Pons (tissue), 1 donor: ENCODE data around the gene CIZ1.

Source experiments
- DNase-seq: peaks from one replicate; pipeline ENCODE4 v3.0.0-alpha.2; 2016; ENCODE audit warnings: low spot score

CIZ1 gene

DNA sequence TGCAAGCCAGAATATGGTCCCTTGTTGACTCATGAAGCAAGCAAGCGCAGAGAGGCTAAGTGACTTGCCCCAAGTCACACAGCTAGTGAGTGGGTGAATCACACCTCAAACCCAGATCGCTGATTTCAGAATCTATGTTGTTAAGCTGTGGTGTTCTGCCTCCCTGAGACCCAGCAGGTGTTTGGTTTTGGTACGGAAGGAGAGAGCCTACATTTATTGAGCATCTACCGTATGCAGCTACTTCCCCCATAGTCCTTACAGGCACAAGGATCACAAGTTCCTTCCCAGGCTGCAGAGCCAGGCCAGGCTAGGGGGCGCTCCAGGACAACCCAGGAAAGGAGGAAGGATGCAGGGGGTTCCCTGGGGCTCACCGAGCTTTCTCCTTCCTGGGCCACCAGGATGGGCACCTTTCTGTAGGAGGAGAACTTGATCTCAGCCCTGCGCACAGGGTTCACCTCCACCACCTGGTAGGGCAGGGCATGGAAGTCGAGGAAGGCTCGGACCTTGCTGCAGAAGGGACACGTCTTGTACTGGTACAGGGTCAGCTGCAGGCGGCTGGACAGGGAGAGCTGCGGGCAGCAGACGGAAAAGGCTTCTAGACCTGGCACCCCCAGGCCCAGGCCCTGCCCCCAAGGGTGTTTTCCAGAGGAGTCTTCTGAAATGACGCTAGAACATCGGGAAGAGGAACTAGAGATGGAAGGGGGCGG, 66.3 kb downstream of the CIZ1 start:
- DNase-seq, result peak; percentile 41

DNA sequence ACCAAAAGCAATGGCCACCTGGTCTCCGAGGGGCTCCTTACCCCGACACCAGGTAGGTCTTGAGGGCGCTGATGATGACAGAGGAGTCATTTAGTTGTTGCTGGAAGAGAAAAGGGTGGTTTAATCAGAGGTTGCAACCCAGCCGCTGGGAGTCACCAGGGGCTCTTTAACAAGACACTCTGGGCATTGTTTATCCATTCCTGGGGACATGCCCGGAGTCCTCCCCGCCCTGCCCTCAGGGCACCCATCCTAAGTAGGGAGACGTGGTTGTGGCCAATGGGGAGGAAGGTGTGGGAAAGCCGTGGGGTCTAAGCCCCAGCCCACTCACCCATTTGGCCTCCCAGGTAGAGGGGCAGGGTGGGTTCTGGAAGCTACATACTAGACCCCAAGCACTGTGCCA, 66.9 kb downstream of the CIZ1 start:
- DNase-seq, result no peak

DNA sequence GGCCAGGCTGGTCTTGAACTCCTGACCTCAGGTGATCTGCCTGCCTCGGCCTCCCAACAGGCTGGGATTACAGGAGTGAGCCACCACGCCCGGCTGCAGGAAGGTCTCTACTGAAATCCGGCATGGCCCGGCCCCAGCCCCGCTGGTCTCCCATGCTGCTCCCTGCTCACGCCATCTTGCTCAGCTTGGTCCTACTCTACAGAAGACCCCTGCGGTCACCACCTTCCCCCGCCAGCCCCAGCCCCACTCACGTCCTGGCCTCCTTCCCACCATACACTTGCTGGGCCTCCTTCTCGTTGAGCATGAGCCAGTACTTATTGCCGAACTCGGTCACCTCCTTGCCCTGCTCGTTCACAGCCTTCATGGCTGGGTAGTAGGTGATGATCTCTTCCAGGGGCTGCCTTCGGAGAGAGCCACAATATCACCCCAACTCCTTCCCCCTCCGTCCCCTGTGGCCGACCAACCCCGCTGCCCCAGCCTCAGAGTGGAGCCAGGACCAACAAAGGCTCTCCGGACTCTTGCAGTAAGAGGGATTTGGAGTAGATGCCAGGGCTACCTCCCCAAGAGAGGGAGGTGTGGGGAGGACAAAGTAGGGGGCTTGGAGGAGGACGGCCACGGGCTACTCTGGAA, 67.8 kb downstream of the CIZ1 start:
- DNase-seq, result no peak

DNA sequence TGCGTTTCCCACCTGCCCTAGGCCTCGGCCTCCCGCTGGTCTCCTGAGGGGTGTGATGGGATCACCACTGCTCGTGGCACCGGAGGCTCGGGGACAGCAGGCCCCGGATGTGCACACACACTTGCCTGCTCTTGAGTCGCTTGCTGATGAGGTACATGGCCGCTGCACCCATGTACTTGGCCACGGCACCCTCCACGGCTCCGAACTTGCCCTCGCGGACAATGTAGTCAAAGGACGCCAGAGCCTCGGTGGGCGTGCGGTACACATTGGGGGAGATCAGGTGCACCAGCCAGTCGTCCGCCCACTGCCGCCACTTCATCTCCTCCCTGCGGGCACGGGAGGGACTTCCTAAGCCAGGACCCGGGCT, 68.6 kb downstream of the CIZ1 start:
- DNase-seq, result no peak

DNA sequence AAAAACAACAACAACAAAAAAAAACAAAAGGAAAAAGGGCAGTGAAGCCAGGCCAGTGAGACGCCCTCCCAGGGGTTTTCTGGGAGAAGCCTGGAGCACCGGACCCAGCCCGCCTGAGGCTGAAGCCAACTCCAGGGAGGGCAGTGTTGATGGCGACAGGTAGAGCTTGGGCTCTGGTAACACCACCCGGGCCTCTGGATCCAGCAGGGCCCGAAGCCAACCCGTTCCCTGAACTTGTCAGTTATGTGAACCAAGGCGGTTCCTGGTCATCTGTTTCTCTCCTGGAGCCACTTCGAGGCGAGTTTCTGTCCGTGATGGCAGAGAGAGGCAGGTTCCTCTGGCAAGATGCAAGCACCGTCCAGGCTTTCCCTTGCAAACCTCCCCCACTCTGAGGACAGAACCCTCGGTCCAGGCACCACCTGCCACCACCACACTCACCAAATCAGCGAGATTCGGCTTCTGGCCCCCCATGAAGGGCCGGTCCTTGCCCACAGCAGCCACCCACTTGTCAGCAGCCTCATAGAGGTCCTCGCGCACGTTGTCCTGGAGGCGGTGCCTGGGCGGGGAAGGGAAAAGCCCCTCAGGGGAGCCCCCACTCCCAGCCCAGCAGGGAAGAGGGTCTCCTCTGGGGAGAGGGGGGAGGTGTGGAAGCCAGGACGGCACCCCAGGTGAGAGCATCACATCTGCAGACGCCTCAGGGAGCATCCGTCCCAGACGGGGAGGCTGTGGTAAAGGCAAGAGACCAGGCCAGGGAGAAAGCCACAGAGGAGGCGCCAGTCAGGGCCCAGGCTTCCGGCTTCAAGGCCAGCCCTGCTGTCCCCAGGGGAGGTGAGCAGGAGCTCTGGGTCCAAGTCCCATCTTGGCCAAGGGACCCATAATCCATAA, 69.2 kb downstream of the CIZ1 start:
- DNase-seq, result no peak

DNA sequence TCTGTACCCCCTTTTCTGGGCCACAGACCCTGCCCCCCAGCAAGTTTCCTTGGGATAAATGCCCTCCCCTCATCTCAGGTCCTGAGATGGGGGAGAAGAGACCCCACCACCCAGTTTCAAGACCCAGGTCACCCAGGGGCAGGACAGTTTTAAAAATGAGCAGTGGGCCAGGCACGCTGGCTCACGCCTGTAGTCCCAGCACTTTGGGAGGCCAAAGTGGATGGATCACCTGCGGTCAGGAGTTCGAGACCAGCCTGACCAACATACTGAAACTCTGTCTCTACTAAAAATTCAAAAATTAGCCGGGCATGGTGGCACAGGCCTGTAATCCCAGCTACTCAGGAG, 69.9 kb downstream of the CIZ1 start:
- DNase-seq, result no peak

DNA sequence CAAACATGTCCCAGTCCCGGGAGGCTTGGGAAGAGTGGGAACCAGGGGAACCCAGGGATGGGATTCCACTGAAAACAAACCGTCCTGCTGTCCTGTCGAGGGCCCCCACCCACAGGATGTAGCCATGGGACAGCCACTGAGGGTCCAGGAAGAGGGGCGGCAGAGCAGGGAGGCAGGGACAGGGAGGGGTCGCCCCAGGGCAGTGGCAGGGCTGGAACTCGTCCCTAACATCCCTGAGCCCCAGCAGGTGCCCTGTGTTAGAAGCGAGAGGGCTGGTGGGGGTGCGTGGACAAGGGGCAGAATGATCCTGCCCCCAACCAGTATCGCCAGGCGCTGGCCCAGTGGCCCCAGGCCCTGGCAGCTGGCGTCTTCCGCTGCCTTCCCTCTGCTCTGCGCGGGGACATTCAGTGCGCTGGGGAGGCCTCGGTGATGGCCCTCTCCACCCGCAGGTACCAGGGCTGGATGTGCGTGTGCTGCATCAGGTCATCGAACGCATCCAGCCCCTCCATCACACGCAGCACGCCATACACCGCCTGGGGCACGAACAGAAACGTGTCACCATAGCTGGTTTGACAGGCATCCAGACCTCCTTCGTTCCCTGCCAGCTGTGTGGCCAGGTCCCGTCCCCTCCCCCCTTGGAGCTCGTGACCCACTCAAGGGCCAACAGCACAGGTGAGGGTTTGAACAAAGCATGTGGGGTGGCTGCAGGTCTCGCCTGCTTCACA, 70.5 kb downstream of the CIZ1 start:
- DNase-seq, result no peak

DNA sequence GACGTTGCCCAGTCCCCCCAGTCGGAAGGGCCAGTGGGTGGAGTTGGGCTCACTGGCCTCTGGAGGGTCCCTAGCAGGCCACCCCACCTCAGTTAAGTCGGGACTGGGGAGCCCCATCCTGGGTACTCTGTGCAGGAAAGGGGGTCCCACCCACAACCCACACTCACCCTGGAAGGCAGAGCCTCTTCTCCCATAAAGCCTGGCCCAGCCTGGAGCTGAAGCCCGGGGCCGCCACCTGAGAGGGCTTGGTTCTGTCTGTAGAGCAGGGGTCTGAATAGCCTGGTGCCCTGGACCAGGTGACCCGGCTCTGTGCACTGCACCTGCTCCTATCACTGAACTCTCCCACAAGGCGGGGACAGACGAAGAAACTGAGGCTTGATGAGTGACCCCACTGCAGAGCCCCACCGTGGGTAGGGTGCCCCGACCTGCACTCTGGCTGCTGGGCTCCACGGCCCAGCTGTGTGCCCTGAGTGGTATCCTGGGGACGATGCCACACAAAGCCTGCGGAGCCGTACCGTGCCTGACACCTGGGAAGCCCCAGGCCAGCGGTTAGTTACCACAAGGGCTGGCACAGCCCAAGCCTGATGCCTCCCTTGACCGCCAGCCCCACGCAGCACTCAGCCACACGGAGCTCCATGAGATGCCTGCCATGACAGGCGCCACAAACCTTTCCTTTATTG, 71.2 kb downstream of the CIZ1 start:
- DNase-seq, result no peak

DNA sequence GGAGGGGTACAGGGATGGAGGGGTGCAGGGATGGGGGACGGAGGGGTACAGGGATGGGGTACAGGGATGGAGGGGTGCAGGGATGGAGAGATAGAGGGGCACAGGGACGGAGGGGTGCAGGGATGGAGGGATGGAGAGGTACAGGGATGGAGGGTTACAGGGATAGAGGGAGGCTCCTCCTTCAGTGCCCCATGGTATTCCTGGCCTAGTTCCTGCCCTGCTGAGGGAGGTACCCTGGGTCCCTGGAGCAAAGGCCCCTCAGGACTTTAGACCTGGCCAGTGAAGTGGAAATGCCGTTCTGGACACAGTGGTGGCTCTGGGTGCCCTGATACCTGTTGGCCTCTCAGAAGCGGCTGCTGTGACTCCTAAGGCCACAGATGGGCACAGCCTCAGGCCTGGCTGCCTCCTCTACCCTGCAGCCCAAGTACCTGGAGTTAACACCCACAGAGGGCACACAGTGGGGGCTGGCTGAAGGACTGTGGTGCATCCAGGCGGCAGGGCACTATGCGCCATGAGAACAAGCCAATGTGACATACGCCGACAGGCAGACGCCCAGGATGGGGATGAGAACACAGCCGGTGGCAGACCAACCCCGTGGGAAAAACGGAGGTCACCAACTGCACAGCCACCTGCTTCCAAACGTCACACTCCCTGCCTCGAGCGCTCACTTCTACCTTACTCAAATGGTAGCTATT, 72.3 kb downstream of the CIZ1 start:
- no peak for DNase-seq

DNA sequence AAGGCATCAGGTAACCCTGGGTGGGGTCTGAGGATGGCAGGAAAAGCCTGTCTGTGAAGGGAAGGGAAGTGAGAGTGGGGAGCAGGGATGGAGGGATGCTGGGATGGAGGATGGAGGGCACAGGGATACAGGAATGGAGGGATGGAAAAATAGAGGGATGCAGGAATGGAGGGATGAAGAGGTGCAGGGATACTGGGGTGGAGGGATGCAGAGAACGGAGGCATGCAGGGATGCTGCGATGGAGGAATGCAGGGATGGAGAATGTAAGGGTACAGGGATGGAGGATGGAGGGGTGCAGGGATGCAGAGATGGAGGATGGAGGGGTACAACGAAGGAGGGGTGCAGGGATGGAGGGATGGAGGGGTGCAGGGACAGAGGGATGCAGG, 72.9 kb downstream of the CIZ1 start:
- no peak for DNase-seq

DNA sequence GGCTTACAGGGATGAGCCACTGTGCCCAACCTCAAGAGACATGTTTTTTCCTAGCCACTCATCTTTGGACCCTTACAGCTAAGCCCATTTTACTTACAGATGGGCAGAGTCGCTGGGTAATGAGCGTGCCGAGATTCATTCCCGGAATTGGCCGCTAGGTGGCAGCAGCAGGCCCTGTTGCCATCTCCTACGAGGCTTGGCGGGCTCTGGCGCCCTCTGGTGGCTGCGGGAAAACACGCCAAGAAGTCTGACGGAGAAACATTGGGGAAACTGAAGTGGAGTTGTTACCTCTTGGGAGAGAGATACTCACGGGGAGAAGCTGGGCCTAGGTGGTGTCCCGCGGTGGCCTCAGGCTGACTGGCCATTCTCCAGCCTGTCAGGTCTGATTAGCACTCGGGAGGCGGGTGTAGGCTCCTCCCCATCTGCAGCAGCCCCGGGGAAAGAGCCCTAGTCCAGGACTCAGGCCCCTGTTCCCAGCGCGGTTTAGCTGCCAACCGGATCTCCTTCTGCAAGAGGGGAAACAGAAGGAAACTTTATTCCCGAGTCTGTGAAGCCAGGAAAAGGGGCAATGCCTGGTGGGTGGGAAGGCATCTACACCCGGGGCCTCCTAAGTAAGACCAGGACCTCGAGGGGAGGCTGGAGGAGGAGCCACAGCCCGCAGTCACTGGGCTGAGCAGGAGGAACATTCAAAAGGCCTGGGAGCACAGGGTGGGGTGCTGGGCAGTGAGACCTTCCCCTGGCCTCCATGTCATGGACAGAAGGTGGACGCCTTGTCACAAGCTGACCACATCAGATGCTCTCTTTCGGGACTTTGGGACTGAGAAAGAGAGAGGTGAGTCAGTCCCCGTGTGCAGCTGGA, 73.5 kb downstream of the CIZ1 start:
- peak; percentile 85 for DNase-seq

DNA sequence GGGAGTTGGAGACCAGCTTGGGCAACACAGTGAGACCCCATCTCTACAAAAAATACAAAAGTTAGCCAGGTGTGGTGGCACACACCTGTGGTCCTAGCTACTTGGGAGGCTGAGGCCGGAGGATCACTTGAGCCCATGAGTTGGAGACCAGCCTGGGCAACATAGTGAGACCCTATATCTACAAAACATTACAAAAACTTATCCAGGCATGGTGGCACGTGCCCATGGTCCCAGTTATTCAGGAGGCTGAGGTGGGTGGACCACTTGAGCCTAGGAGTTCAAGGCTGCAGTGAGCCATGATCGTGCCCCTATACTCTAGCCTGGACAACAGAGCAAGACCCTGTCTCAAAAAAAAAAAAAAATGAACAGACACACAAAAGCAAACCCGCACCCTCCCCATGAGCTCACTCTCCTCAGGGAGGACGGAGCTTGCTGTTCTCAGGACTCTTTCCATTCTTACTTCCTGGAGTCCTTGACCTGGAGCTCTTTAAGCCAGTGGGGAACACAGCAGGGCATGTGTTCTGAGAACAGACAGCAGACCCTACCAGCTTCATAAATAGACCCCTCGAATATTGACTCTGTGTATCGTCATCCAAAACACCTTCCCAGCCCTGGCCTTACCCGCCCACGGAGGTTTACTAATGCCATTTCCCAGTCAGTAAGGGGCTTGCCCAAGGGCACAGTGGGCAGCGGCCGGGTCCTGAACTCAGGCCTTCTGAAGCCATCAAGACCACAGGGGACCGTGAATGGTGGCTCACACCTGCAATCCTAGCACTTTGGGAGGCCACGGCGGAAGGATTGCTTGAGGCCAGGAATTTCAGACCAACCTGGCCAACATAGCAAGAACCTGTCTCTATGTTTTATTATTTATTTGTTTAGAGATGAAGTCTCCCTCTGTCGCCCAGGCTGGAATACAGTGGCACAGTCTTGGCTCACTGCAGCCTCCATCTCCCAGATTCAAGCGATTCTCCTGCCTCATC, 75.0 kb downstream of the CIZ1 start:
- no peak for DNase-seq
